HG02610 (cell line): Measurements from ENCODE around the gene WDR87.
"Not testable (repeated sequence)": the region's sequence is repeated elsewhere in the genome, so short reads cannot be mapped to it uniquely, and the experiment has no call there.

Experiments
- ATAC-seq: cut with Tn5 transposase; IDR thresholded peaks from one replicate; pipeline ENCODE4 v1.9.1; 2021; ENCODE audit warnings: mild to moderate bottlenecking, moderate library complexity; ENCODE audit not compliant: unreplicated experiment

The WDR87 gene

GRCh38 chr19:37893845-37894575 is 12.4 kb downstream of the WDR87 start:
- ATAC-seq: no peak

- no peak for ATAC-seq
Observed at GRCh38 chr19:37886571-37886970, 19.8 kb downstream of the WDR87 start.

GRCh38 chr19:37885392-37885791 is 21.0 kb downstream of the WDR87 start:
- ATAC-seq: no peak

- no peak for ATAC-seq
Observed at GRCh38 chr19:37877147-37877546, 29.2 kb downstream of the WDR87 start.

GRCh38 chr19:37876032-37876431 is 30.4 kb downstream of the WDR87 start:
- ATAC-seq: no peak

GRCh38 chr19:37874784-37875183 is 31.6 kb downstream of the WDR87 start:
- ATAC-seq: no peak

- no peak for ATAC-seq
Observed at GRCh38 chr19:37872383-37872782, 34.0 kb downstream of the WDR87 start.

GRCh38 chr19:37869766-37870340 is 36.5 kb downstream of the WDR87 start:
- no peak for ATAC-seq

GRCh38 chr19:37867831-37868230 is 38.6 kb downstream of the WDR87 start:
- no peak for ATAC-seq

GRCh38 chr19:37865930-37866329 is 40.5 kb downstream of the WDR87 start:
- ATAC-seq: not testable (repeated sequence)

GRCh38 chr19:37864501-37864900 is 41.9 kb downstream of the WDR87 start:
- ATAC-seq: no peak

- no peak for ATAC-seq
Observed at GRCh38 chr19:37855098-37855497, 51.3 kb downstream of the WDR87 start.

- no peak for ATAC-seq
Observed at GRCh38 chr19:37845932-37846331, 60.5 kb downstream of the WDR87 start.
